ENCODE results near the gene SCN11A.
A peak's percentile ranks its signal among the peaks of the same experiment; 100 is the strongest.

SCN11A gene

DNA sequence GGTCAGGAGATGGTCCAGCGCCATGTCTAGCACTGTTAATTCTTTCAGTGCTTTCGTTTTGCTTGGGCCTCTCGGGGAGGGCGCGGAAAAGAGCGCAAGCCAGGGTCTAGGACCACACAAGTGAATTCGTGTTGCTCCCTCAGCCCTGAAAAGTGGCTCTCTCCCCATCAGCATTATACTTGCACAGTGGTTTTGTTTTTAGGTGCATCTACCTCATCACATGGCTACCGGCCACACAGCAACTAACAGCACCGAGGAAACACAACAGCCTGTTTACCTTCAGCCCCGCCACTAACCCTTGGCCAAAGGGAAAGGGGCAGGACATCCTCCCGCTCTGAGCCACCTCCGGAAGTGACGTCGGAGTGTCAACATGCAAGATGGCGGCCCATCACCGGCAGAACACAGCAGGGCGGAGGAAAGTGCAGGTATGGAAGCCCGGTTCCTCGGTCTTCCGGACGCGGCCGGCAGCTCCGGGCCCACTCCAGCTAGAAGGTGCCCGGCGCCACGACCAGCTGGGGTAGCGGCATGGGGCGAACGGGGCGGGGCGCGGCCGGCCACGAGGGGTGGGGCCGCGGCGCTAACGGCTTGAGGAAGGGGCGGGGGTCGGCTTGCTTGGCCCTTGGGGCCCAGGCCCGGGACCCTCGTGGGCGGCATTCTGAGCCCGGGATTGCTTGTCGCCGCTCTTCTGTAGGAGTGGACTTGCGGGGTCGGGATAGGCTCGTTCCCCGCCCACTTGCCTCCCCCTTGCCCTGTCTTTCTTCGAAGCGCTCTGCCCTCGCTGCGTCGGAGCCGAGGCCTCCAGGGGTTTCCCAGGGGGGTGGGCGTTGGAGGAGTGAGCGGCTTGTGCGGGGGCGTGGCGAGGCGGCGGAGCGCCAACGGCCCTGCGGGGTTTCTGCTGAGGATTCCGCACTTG is at the start of gene SCN11A, which contains the start of gene WDR48:
Gene SCN11A, minus strand, starts transcription at position 296 of the 913 bp plus-strand sequence. CDS start 101,582 bp downstream, outside the sequence.
Gene WDR48, plus strand, starts transcription at position 368 of the 913 bp plus-strand sequence. Its CDS starts 10 bp downstream, at position 378.
- DNase-seq (ENCODE audit: low read depth): peak; percentile 88

DNA sequence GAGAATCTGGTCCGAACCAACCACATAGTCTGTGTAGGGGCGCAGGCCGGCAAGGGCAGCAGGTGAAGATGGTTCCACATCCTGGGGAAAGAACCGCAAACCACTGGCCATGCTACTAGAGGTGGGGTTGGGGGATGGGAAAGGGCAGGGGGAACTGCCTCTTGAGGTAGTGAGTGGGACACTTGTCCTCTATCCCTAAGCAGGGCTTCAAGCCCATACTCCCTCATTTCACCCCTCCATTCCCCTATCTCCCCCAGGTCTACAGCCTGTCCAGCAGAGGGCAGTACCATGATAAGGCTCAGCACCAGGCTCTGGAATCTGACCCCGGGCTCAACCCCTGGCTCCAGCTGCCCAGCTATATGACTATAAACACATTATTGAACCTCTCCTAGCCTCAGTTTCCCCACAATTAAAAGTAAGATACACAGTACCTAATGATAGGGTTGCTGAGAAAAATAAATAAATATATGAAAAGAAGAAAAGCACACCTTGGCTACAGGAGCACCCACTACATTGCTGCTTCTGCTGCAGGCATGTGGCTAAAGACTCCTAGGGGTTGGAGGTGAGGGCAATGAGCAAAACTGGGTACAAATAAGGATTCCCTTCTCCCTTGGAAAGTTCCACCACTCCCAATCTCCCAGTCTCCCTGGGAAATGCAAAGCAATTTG is 49.4 kb upstream of the SCN11A start:
- DNase-seq (ENCODE audit: low read depth): peak; percentile 22

DNA sequence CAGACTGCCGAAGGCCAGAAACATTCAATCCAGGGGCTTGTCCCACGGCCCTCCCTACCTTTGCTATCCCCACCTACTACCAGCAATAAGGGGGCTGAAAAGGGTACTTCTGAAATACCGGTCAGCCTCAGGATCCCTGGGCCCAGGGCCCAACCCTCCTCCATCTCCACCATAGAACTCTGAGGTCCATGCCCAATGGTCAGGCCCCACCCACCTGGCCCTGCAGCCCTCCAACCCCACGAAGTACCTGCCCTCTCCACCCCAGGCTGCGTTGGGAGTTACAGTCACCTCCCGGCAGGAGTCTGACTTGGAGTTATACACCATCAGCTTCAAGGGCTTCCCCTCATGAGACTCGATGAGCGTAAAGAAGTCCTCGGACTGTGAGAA is 48.7 kb upstream of the SCN11A start:
- DNase-seq (ENCODE audit: low read depth): no peak

DNA sequence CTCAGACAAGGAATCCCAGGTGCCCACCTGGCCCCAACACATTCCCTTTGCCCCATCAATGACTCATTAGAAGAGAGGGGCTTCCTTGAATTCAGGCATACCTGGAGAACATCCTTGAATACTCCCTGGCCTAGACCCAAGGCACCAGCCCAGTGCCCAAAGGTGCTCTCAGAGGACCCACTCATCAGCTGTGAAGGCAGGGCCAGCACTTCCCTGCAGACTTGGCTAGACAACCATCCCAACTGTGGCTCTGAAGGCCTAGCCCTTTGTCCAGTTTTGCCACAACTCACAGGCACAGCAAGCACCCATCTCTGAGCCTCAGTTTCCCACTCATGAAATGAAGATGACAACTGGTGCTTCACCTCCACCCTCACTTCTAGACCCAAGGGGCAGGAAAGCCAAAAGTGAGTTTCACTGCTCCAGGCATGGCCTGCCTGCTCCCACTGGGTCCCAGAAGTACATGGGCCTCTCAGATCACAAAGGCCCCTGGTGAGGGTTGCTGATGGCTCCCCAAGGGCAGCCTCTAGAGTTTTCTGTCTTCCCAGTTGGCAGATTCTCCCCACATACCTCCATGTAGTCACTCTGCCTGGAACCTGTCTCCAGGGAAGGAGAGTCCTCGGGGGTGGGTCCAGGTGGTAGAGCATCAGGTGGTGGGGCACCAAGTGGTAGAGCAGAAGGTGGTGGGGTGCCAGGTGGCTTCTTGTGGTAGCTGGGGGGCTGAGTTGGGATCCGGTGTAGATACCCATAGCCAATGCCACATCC is 48.2 kb upstream of the SCN11A start:
- DNase-seq (ENCODE audit: low read depth): no peak

DNA sequence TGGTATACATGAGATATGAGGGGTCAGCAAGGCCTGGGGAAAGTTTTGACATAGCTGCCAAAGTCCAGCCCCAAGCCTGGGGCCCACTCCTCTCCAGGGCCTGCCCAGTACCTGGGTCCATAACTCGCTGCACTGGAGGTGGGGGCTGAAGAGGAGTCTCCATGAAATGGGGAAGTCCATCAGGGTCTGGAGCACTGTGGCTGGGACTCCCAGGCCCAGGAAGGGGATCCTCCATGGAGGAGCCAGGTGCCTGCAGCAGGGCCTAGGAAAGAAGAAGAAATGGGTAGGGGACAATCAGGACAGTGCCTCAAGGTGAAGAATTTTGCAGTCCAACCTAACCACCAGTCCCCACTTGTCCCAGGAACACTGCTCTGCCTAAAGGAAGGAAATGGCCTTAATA is 47.5 kb upstream of the SCN11A start:
- no peak for DNase-seq (ENCODE audit: low read depth)

- DNase-seq (ENCODE audit: low read depth): no peak
Measured at GRCh38 chr3:39098473-39099000, 46.8 kb upstream of the SCN11A start.

DNA sequence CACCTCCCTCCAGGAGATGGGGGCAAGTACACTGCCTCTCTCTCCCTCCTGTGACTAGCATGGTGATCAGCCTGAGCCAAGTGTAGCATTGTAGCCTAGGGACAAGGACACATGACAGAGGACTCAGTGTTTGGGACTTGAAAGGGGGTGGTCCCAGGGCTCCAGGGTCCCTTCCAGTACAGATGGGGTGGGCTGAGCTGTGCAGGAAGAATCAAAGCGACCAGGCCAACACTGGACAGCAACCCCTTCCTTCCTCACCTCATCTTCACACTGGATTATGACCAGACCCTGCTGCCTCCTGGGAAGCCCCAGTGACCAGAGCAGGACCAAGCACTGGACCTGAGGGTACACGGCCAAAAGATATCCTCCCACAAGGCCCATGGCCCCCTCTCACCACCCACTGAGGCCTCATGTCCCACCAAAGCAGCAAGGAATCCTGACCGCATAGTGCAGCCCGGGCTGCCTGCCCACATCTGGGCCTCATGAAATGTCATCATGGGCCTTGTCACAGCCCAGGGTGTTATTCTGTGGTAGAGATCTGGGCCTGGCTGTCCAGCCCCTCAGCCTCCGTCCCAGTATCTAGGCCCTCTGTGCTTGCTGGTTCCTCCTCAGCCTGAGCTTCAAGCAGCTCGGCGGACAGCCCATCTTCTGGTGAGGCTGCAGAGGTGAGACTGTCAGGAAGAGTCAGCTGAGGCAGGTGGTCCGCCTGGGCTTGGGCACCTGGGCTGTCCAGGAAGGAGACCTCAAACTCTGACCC is 46.1 kb upstream of the SCN11A start:
- DNase-seq (ENCODE audit: low read depth): no peak

DNA sequence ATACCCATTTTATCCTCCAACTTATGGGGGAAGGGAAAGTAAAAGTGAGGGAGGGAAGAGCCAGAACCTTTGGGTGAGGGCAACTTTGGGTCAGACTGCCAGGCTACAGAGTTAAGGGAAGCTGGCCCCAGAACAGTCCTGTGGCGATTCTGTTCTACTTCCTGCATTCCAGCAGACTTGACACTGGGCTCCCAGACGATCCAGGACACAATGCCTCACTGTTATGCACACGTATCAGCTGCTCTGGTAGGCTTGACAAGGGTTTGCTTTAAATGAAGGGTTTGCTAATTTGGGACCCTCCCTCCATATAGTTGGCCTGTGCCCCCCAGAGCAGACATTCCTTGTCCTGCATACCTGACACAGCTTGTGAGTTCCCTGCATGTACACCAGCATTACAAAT is 45.0 kb upstream of the SCN11A start:
- DNase-seq (ENCODE audit: low read depth): no peak

DNA sequence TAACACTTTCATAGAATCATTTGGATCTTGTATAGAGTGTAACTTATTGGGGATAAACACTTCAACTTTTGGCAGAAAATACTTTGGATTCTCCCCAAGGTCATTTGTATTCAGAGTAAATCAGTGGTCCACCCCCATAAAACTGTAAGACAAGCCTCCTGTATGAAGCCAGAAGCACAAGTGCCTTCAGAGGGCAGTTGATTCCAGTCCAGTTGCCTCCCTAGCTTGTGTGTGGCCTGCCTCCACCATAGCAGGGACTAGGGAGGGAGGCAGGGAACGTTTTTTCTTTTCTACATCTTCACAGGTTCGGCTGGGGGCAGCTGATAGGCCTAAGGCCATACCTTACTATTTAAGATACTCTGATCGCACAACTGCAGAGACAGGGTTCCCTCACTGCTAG is 44.0 kb upstream of the SCN11A start:
- no peak for DNase-seq (ENCODE audit: low read depth)

- DNase-seq (ENCODE audit: low read depth): no peak
Measured at GRCh38 chr3:39094851-39095677, 43.3 kb upstream of the SCN11A start.

DNA sequence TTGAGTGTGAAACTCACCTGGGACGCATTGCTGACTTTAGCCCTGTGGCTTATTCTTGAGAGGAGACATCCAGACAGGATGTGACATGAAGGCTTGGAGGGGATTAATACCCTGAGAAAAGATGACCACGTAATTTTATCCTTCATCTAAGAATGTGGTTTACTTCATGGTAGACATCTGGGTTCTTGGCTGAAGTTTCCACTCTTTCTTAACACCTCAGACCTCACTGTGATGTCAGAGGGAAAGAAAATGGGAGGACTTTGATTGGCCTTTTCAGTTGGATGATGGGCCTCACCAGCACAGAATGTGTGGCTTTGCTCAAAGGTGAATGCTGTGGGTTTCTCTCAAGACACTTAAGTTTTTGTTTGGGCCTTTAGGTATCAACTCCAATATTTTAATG is 39.2 kb upstream of the SCN11A start:
- DNase-seq (ENCODE audit: low read depth): no peak

DNA sequence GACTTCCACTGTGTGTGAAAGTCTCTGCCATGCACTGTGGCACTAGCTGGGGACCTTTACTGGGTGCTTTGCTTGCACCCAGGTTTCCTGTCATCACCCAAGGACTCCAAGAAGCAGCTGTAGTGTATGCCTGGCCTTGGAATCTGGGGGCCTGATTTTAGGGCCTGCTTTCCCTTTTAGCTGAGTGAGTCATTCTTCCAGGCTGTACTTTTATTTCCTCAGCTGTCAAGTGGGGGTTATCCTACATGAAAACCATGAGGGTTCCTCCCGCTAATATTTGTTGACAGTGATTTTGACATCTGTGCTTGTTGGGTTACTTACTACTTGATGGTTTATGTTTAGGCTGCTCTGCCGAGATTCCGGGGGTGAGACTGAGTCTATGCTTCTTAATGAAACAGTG is 37.1 kb upstream of the SCN11A start:
- DNase-seq (ENCODE audit: low read depth): no peak

DNA sequence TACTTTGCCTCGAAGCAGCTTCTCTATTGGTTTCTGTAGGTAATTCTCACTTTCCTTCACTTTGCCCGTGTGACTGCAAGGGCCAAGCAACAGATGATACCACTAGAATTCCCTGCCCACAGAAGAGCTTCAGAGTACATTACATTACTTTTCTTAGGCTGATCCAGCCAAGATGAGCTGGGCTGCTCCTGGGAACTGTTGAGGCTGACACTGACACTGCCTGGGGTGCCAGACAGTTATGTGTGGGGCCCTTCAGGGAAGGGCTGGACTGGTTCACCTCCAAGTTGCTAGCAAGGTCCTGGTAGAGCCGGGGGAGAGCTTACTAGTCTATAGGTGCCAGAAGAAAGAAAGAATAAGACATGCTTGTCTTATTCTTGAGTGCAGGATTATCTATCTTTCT is 36.7 kb upstream of the SCN11A start:
- no peak for DNase-seq (ENCODE audit: low read depth)

DNA sequence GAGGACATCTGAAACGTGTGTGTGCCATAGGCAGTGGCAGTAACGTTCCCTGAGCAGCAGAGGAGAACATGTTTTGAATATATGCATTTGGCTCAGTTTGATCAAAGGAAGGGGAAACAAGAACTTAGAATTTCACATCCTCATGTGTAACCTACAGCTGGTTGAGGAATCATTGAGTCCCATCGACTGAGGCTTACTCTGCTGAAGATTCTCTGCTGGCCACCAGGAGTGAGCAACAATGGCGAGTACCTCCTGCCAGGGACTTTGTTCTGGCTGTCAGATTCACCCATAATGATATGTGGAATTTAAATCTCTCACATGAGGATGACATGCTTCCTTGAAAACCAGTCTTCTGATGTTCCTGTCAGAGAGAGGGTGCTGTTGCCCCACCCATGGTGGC is 34.4 kb upstream of the SCN11A start:
- no peak for DNase-seq (ENCODE audit: low read depth)

DNA sequence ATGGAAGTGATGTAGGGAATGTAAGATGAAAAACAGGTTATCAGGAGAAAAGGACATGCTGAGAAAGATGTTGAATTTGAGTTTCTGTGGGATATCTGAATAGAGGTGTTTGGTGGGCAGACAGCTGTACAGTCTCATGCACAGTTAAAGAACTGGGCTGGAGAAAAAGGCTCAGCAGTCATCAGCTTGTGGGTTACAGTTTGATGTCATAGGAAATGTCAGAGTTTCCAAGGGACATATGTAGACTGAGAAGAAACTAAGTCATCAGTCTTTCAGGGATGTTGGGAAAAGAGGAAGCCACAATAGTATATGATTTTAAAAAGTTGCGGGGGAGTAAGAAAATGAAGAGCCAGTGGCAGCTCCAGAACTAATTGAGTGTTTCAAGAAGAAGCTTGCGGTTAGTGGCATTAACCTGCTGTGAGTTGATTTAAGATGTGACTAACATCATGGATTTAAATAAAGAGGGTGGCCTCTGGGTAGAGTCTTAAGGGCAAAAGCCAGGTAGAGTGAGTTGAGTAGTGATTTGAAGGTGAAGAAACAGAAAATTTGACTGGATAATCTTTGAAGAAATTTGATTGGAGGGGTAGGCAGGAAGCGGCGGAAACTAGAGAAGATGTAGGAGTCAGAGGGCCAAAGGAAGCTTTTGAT is 31.0 kb upstream of the SCN11A start:
- no peak for DNase-seq (ENCODE audit: low read depth)

DNA sequence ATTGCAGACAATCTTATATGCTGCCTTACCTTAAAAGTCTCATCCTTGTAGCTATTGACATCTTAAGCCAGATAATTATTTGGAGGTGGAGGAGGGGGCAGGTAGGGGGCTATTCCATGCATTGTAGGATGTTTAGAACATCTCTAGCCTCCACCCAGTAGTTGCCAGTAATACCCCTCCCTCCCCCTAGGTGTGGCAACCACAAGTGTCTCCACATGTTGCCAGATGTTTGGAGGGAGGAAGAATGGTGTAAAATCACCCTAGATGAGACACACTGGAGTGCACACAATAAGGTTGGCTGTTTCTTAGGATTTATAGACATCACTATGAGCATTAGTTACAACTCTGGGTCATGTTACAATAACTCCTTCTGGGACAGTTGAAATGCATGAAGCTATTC is 28.3 kb upstream of the SCN11A start:
- no peak for DNase-seq (ENCODE audit: low read depth)

GRCh38 chr3:39079530-39079929 is 27.8 kb upstream of the SCN11A start:
- DNase-seq (ENCODE audit: low read depth): no peak

DNA sequence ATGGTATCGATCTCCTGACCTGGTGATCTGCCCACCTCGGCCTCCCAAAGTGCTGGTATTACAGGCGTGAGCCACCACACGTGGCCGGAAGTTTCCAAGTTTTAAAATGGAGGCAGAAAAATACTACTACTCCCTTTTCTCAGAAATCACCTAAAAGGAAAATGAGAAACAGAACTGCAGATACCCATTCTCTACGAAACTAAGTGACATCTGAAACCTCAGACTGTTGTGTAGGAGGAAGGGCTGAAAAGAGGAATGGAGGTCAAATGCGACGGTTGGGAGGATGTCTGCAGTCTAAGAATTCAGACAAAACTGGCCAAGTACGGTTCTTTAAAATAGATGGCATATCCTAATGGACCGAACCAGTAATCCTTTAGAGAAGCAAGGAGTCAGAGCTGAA is 24.2 kb upstream of the SCN11A start:
- no peak for DNase-seq (ENCODE audit: low read depth)

DNA sequence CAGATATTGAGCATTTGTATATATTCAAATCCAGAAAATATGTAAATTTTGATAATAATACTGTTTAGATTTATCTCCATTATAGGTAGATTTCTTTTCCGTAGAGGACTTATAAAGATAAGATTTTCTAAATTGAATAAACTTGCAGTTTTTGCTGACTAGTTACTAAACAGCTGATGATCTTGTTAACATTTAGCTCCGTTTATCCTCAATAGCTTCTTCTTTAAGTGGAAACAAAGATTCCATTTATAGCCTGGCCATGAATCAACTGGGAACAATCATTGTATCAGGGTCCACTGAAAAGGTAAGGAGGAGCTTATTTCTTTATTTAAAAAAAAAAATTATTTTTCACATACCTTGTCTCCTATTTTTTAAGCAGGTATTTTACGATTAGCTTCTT is 16.8 kb upstream of the SCN11A start:
- DNase-seq (ENCODE audit: low read depth): no peak

GRCh38 chr3:39067286-39067685 is 15.5 kb upstream of the SCN11A start:
- DNase-seq (ENCODE audit: low read depth): no peak
